ENCODE measurements around the gene TRIM66.

Gene TRIM66

GRCh38 chr11:8566613-8567210 lies 115.8 kb downstream of the TRIM66 start:
- TF ChIP-seq RAD21 (IDR thresholded peaks at IDR 0.05; ENCODE audit: low read depth) (peak; percentile 75), CEBPB (IDR thresholded peaks at IDR 0.05) (no peak)
- TF ChIP-seq, protein P1, sequence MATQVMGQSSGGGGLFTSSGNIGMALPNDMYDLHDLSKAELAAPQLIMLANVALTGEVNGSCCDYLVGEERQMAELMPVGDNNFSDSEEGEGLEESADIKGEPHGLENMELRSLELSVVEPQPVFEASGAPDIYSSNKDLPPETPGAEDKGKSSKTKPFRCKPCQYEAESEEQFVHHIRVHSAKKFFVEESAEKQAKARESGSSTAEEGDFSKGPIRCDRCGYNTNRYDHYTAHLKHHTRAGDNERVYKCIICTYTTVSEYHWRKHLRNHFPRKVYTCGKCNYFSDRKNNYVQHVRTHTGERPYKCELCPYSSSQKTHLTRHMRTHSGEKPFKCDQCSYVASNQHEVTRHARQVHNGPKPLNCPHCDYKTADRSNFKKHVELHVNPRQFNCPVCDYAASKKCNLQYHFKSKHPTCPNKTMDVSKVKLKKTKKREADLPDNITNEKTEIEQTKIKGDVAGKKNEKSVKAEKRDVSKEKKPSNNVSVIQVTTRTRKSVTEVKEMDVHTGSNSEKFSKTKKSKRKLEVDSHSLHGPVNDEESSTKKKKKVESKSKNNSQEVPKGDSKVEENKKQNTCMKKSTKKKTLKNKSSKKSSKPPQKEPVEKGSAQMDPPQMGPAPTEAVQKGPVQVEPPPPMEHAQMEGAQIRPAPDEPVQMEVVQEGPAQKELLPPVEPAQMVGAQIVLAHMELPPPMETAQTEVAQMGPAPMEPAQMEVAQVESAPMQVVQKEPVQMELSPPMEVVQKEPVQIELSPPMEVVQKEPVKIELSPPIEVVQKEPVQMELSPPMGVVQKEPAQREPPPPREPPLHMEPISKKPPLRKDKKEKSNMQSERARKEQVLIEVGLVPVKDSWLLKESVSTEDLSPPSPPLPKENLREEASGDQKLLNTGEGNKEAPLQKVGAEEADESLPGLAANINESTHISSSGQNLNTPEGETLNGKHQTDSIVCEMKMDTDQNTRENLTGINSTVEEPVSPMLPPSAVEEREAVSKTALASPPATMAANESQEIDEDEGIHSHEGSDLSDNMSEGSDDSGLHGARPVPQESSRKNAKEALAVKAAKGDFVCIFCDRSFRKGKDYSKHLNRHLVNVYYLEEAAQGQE (IDR thresholded peaks at IDR 0.05; ENCODE audit: low read depth), result no peak

GRCh38 chr11:8564526-8564925 lies 117.9 kb downstream of the TRIM66 start:
- TF ChIP-seq YY1 (IDR thresholded peaks at IDR 0.05; ENCODE audit: low read depth) (no peak), FOXM1 (IDR thresholded peaks at IDR 0.05; ENCODE audit: borderline replicate concordance, low read depth) (no peak)
